ENCODE data around the gene MED12L. TPM values are rescaled to one million over a fixed set of nuclear protein-coding genes. Genes with fewer than 3 reads are reported as not detected.
A peak's percentile ranks its signal among the peaks of the same experiment; 100 is the strongest.

The MED12L gene
- total RNA-seq, 1 experiment from 2014 or later = 6.4 TPM

DNA sequence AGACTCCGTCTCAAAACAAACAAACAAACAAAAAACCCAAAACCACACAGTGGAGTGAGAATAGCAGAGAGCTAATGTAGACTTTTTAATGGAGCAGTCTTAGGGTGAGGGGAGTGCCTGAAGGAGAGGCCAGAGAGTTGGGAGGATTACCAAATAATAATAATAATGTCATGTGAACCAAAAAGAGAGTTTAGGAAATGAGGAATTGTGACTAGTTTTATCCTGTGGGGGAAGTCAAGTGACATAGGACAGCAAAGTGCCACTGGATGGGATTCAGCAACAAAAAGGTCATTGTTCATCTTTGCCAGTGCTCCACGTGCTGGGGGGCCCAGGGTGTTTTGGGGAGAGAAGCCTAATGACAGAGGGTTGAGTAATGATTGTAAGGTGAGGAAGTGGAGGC is 218.3 kb downstream of the MED12L start:
- RAD21 ChIA-PET (ENCODE audit: low non-redundant PET in 1 of 2, low total read pairs in 2 of 2, uncharacterized antibody in 2 of 2, unreplicated experiment in 2 of 2) = no interaction called here
- DNase-seq (ENCODE audit: low read depth, low spot score) = no peak

More for the DNA sequence above, 218.3 kb downstream of the MED12L start:
- no peaks in the 10 kb centered on the region for H3K9me2 ChIP-seq (ENCODE audit: insufficient read depth)
- H3K4me1 ChIP-seq (ENCODE audit: control insufficient read depth in 1 of 2, insufficient read depth in 2 of 2, low read length in 2 of 2) = peaks cover 26 to 61% of the 10 kb centered on the region in 2 experiments
- peak overlapping the region; percentile 72; the same call in 1 of the 2 replicates for H3K4me2 ChIP-seq (ENCODE audit: low read length)
- no peaks in the 10 kb centered on the region for H3K36me3 ChIP-seq (ENCODE audit: control insufficient read depth in 1 of 2, insufficient read depth in 2 of 2, low read length in 2 of 2)
- intact Hi-C loops (cut with micrococcal nuclease) = no loop called here
- no peaks in the 10 kb centered on the region for H3K79me2 ChIP-seq (ENCODE audit: insufficient read depth, low read length)
- BruUV-seq (replicated peaks) = no TSS peak
- ChIA-PET POLR2A (interaction anchor here (0.6 kb wide), 1 partner anchor 1103 kb away, joined by 3 read pairs; no protein-coding TSS in a partner anchor), CTCF (interaction anchor here (2.1 kb wide), 1 partner anchor 535 kb away, joined by 8 read pairs; no protein-coding TSS in a partner anchor)
- H3K27me3 ChIP-seq (ENCODE audit: insufficient read depth, low read length) = no peaks in the 10 kb centered on the region
- H4K20me1 ChIP-seq (ENCODE audit: insufficient read depth) = no peaks in the 10 kb centered on the region
- no peak overlapping the region for H3K9ac ChIP-seq (ENCODE audit: low read length)
- no peak for ATAC-seq
- H3K4me3 ChIP-seq (replicated peaks in 1 of 2; ENCODE audit: low read depth in 1 of 2, low read length in 2 of 2) = no peak overlapping the region
- H3K9me3 ChIP-seq (ENCODE audit: control insufficient read depth in 1 of 2, insufficient read depth in 1 of 2, low read depth in 1 of 2, low read length in 2 of 2) = no peaks in the 10 kb centered on the region
- TF ChIP-seq, protein P1, sequence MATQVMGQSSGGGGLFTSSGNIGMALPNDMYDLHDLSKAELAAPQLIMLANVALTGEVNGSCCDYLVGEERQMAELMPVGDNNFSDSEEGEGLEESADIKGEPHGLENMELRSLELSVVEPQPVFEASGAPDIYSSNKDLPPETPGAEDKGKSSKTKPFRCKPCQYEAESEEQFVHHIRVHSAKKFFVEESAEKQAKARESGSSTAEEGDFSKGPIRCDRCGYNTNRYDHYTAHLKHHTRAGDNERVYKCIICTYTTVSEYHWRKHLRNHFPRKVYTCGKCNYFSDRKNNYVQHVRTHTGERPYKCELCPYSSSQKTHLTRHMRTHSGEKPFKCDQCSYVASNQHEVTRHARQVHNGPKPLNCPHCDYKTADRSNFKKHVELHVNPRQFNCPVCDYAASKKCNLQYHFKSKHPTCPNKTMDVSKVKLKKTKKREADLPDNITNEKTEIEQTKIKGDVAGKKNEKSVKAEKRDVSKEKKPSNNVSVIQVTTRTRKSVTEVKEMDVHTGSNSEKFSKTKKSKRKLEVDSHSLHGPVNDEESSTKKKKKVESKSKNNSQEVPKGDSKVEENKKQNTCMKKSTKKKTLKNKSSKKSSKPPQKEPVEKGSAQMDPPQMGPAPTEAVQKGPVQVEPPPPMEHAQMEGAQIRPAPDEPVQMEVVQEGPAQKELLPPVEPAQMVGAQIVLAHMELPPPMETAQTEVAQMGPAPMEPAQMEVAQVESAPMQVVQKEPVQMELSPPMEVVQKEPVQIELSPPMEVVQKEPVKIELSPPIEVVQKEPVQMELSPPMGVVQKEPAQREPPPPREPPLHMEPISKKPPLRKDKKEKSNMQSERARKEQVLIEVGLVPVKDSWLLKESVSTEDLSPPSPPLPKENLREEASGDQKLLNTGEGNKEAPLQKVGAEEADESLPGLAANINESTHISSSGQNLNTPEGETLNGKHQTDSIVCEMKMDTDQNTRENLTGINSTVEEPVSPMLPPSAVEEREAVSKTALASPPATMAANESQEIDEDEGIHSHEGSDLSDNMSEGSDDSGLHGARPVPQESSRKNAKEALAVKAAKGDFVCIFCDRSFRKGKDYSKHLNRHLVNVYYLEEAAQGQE (IDR thresholded peaks at IDR 0.05; ENCODE audit: low read depth) = no peak
- no peak for TF ChIP-seq SRF (IDR thresholded peaks at IDR 0.05; ENCODE audit: low read depth)
- TF ChIP-seq, protein P2, sequence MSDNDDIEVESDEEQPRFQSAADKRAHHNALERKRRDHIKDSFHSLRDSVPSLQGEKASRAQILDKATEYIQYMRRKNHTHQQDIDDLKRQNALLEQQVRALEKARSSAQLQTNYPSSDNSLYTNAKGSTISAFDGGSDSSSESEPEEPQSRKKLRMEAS (IDR thresholded peaks at IDR 0.05) = no peak
- no peak for TF ChIP-seq SP1 (IDR thresholded peaks at IDR 0.05; ENCODE audit: low read depth)
- TF ChIP-seq EZH2phosphoT487 (IDR thresholded peaks at IDR 0.05; ENCODE audit: borderline replicate concordance) = no peak
- no peak for TF ChIP-seq EGR1 (IDR thresholded peaks at IDR 0.05; ENCODE audit: low read depth)
- no peak for TF ChIP-seq RAD21 (IDR thresholded peaks at IDR 0.05; ENCODE audit: low read depth)
- TF ChIP-seq ZNF274 (IDR thresholded peaks at IDR 0.05; ENCODE audit: low read depth, low read length) = no peak
- no peak for TF ChIP-seq ZFX (IDR thresholded peaks at IDR 0.05)
- TF ChIP-seq, protein P3, sequence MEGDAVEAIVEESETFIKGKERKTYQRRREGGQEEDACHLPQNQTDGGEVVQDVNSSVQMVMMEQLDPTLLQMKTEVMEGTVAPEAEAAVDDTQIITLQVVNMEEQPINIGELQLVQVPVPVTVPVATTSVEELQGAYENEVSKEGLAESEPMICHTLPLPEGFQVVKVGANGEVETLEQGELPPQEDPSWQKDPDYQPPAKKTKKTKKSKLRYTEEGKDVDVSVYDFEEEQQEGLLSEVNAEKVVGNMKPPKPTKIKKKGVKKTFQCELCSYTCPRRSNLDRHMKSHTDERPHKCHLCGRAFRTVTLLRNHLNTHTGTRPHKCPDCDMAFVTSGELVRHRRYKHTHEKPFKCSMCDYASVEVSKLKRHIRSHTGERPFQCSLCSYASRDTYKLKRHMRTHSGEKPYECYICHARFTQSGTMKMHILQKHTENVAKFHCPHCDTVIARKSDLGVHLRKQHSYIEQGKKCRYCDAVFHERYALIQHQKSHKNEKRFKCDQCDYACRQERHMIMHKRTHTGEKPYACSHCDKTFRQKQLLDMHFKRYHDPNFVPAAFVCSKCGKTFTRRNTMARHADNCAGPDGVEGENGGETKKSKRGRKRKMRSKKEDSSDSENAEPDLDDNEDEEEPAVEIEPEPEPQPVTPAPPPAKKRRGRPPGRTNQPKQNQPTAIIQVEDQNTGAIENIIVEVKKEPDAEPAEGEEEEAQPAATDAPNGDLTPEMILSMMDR (IDR thresholded peaks at IDR 0.05 in 2 of 3, conservative IDR thresholded peaks at IDR 0.05 in 1 of 3; ENCODE audit: borderline replicate concordance in 1 of 3, insufficient read depth in 1 of 3, low read depth in 2 of 3, low read length in 2 of 3) = no peak
- TF ChIP-seq JUND (IDR thresholded peaks at IDR 0.05) = no peak
- TF ChIP-seq, protein P4, sequence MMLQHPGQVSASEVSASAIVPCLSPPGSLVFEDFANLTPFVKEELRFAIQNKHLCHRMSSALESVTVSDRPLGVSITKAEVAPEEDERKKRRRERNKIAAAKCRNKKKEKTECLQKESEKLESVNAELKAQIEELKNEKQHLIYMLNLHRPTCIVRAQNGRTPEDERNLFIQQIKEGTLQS (IDR thresholded peaks at IDR 0.05) = no peak
- no peak overlapping the region for H3K27ac ChIP-seq (ENCODE audit: low read depth, low read length)
- H2AFZ ChIP-seq (ENCODE audit: low read depth, low read length, poor library complexity, severe bottlenecking) = no peak overlapping the region
